ENCODE results near the gene ADARB2.

The ADARB2 gene

GRCh38 chr10:1203704-1204103, 533.6 kb downstream of the ADARB2 start:
- TF ChIP-seq CEBPB (IDR thresholded peaks at IDR 0.05) (no peak), ZBTB7A (IDR thresholded peaks at IDR 0.05; ENCODE audit: low read depth) (no peak)

- TF ChIP-seq TAF1 (IDR thresholded peaks at IDR 0.05; ENCODE audit: low read depth) (no peak), FOXM1 (IDR thresholded peaks at IDR 0.05; ENCODE audit: borderline replicate concordance, low read depth) (no peak), NFIC (IDR thresholded peaks at IDR 0.05) (no peak), TEAD4 (IDR thresholded peaks at IDR 0.05) (no peak), CREB1 (IDR thresholded peaks at IDR 0.05; ENCODE audit: low read depth) (no peak), EGR1 (IDR thresholded peaks at IDR 0.05) (no peak), MAX (IDR thresholded peaks at IDR 0.05) (no peak), EP300 (IDR thresholded peaks at IDR 0.05; ENCODE audit: borderline replicate concordance) (no peak), RAD21 (IDR thresholded peaks at IDR 0.05; ENCODE audit: low read depth) (no peak), TCF12 (IDR thresholded peaks at IDR 0.05; ENCODE audit: low read depth) (no peak), ZBTB7A (IDR thresholded peaks at IDR 0.05; ENCODE audit: low read depth) (no peak), YY1 (IDR thresholded peaks at IDR 0.05; ENCODE audit: low read depth) (no peak), CEBPB (IDR thresholded peaks at IDR 0.05) (no peak)
- TF ChIP-seq, protein P1, sequence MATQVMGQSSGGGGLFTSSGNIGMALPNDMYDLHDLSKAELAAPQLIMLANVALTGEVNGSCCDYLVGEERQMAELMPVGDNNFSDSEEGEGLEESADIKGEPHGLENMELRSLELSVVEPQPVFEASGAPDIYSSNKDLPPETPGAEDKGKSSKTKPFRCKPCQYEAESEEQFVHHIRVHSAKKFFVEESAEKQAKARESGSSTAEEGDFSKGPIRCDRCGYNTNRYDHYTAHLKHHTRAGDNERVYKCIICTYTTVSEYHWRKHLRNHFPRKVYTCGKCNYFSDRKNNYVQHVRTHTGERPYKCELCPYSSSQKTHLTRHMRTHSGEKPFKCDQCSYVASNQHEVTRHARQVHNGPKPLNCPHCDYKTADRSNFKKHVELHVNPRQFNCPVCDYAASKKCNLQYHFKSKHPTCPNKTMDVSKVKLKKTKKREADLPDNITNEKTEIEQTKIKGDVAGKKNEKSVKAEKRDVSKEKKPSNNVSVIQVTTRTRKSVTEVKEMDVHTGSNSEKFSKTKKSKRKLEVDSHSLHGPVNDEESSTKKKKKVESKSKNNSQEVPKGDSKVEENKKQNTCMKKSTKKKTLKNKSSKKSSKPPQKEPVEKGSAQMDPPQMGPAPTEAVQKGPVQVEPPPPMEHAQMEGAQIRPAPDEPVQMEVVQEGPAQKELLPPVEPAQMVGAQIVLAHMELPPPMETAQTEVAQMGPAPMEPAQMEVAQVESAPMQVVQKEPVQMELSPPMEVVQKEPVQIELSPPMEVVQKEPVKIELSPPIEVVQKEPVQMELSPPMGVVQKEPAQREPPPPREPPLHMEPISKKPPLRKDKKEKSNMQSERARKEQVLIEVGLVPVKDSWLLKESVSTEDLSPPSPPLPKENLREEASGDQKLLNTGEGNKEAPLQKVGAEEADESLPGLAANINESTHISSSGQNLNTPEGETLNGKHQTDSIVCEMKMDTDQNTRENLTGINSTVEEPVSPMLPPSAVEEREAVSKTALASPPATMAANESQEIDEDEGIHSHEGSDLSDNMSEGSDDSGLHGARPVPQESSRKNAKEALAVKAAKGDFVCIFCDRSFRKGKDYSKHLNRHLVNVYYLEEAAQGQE (IDR thresholded peaks at IDR 0.05; ENCODE audit: low read depth): no peak
- TF ChIP-seq, protein P2, sequence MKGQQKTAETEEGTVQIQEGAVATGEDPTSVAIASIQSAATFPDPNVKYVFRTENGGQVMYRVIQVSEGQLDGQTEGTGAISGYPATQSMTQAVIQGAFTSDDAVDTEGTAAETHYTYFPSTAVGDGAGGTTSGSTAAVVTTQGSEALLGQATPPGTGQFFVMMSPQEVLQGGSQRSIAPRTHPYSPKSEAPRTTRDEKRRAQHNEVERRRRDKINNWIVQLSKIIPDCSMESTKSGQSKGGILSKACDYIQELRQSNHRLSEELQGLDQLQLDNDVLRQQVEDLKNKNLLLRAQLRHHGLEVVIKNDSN (IDR thresholded peaks at IDR 0.05): no peak
Measured at GRCh38 chr10:1203216-1203615, 534.1 kb downstream of the ADARB2 start.

- TF ChIP-seq ZBTB7A (IDR thresholded peaks at IDR 0.05; ENCODE audit: low read depth): no peak
Measured at GRCh38 chr10:1202343-1202742, 535.0 kb downstream of the ADARB2 start.

GRCh38 chr10:1200866-1201807, 536.2 kb downstream of the ADARB2 start:
- TF ChIP-seq, protein P1 (IDR thresholded peaks at IDR 0.05; ENCODE audit: low read depth): no peak
- no peak for TF ChIP-seq ZBTB7A (IDR thresholded peaks at IDR 0.05; ENCODE audit: low read depth)

- TF ChIP-seq, protein P2 (IDR thresholded peaks at IDR 0.05): no peak
- TF ChIP-seq EP300 (IDR thresholded peaks at IDR 0.05; ENCODE audit: borderline replicate concordance) (no peak), FOXM1 (IDR thresholded peaks at IDR 0.05; ENCODE audit: borderline replicate concordance, low read depth) (no peak), TEAD4 (IDR thresholded peaks at IDR 0.05) (no peak), TCF12 (IDR thresholded peaks at IDR 0.05; ENCODE audit: low read depth) (no peak), EGR1 (IDR thresholded peaks at IDR 0.05) (no peak), YY1 (IDR thresholded peaks at IDR 0.05; ENCODE audit: low read depth) (no peak), NFIC (IDR thresholded peaks at IDR 0.05) (no peak), RAD21 (IDR thresholded peaks at IDR 0.05; ENCODE audit: low read depth) (no peak), CEBPB (IDR thresholded peaks at IDR 0.05) (no peak), ZBTB7A (IDR thresholded peaks at IDR 0.05; ENCODE audit: low read depth) (no peak), TAF1 (IDR thresholded peaks at IDR 0.05; ENCODE audit: low read depth) (no peak), MAX (IDR thresholded peaks at IDR 0.05) (no peak), CREB1 (IDR thresholded peaks at IDR 0.05; ENCODE audit: low read depth) (no peak)
- TF ChIP-seq, protein P1 (IDR thresholded peaks at IDR 0.05; ENCODE audit: low read depth): no peak
Measured at GRCh38 chr10:1199897-1200721, 537.2 kb downstream of the ADARB2 start.

Data from Ishikawa (cell line).